ENCODE measurements around the gene AHDC1.

Gene AHDC1

GRCh38 chr1:27568300-27569087 is 35.5 kb downstream of the AHDC1 start:
- in situ Hi-C loops (cut with HindIII; ENCODE audit: low sequenced_read_pairs) = no loop called here

- in situ Hi-C loops (cut with HindIII; ENCODE audit: low sequenced_read_pairs) = no loop called here
Measured at GRCh38 chr1:27567971-27568299, 36.0 kb downstream of the AHDC1 start.

GRCh38 chr1:27567146-27567526 is 36.8 kb downstream of the AHDC1 start:
- in situ Hi-C loops (cut with HindIII; ENCODE audit: low sequenced_read_pairs) = no loop called here

- in situ Hi-C loops (cut with HindIII; ENCODE audit: low sequenced_read_pairs) = no loop called here
Measured at GRCh38 chr1:27566462-27567145, 37.3 kb downstream of the AHDC1 start.

GRCh38 chr1:27564710-27565649 is 39.0 kb downstream of the AHDC1 start:
- in situ Hi-C loops (cut with HindIII; ENCODE audit: low sequenced_read_pairs) = no loop called here

GRCh38 chr1:27563591-27564471 is 40.1 kb downstream of the AHDC1 start:
- in situ Hi-C loops (cut with HindIII; ENCODE audit: low sequenced_read_pairs) = no loop called here

- in situ Hi-C loops (cut with HindIII; ENCODE audit: low sequenced_read_pairs) = no loop called here
Measured at GRCh38 chr1:27563341-27563590, 40.7 kb downstream of the AHDC1 start.

- in situ Hi-C loops (cut with HindIII; ENCODE audit: low sequenced_read_pairs) = no loop called here
Measured at GRCh38 chr1:27562534-27563340, 41.2 kb downstream of the AHDC1 start.

- in situ Hi-C loops (cut with HindIII; ENCODE audit: low sequenced_read_pairs) = no loop called here
Measured at GRCh38 chr1:27562021-27562420, 41.9 kb downstream of the AHDC1 start.

- in situ Hi-C loops (cut with HindIII; ENCODE audit: low sequenced_read_pairs) = no loop called here
Measured at GRCh38 chr1:27561124-27561899, 42.6 kb downstream of the AHDC1 start.

GRCh38 chr1:27560268-27561123 is 43.4 kb downstream of the AHDC1 start:
- in situ Hi-C loops (cut with HindIII; ENCODE audit: low sequenced_read_pairs) = no loop called here

GRCh38 chr1:27559466-27560030 is 44.4 kb downstream of the AHDC1 start:
- in situ Hi-C loops (cut with HindIII; ENCODE audit: low sequenced_read_pairs) = no loop called here

- in situ Hi-C loops (cut with HindIII; ENCODE audit: low sequenced_read_pairs) = no loop called here
Measured at GRCh38 chr1:27557596-27558340, 46.2 kb downstream of the AHDC1 start.

- in situ Hi-C loops (cut with HindIII; ENCODE audit: low sequenced_read_pairs) = no loop called here
Measured at GRCh38 chr1:27556781-27557595, 47.0 kb downstream of the AHDC1 start.

GRCh38 chr1:27556435-27556780 is 47.5 kb downstream of the AHDC1 start:
- in situ Hi-C loops (cut with HindIII; ENCODE audit: low sequenced_read_pairs) = no loop called here

- in situ Hi-C loops (cut with HindIII; ENCODE audit: low sequenced_read_pairs) = no loop called here
Measured at GRCh38 chr1:27555700-27556424, 48.1 kb downstream of the AHDC1 start.

Measured in DLD1 (cell line).